ENCODE data around the gene CAT.

CAT gene

GRCh38 chr11:34425867-34426266, 12.9 kb upstream of the CAT start:
- DNase-seq, result no peak

GRCh38 chr11:34426766-34427185, 12.0 kb upstream of the CAT start:
- DNase-seq, result no peak

- DNase-seq, result no peak
These were observed 11.4 kb upstream of the CAT start for GRCh38 chr11:34427186-34427805.

GRCh38 chr11:34431979-34432378, 6.8 kb upstream of the CAT start:
- DNase-seq, result no peak

- no peak for DNase-seq
These were observed 5.9 kb upstream of the CAT start for GRCh38 chr11:34432822-34433221.

- DNase-seq, result no peak
These were observed 4.8 kb upstream of the CAT start for GRCh38 chr11:34433899-34434298.

- no peak for DNase-seq
These were observed 1.3 kb upstream of the CAT start for GRCh38 chr11:34437224-34438125.

GRCh38 chr11:34439610-34440198, 970 bp downstream of the CAT start:
- no peak for DNase-seq

GRCh38 chr11:34441814-34442213, 3.1 kb downstream of the CAT start:
- no peak for DNase-seq

GRCh38 chr11:34443136-34443535, 4.4 kb downstream of the CAT start:
- DNase-seq, result no peak

- DNase-seq, result no peak
These were observed 5.7 kb downstream of the CAT start for GRCh38 chr11:34444428-34444827.

GRCh38 chr11:34445956-34446355, 7.2 kb downstream of the CAT start:
- no peak for DNase-seq

- DNase-seq, result no peak
These were observed 7.7 kb downstream of the CAT start for GRCh38 chr11:34446386-34446785.

GRCh38 chr11:34447044-34447443, 8.3 kb downstream of the CAT start:
- DNase-seq, result no peak

GRCh38 chr11:34448223-34448994, 9.7 kb downstream of the CAT start:
- DNase-seq, result no peak

- DNase-seq, result no peak
These were observed 10.3 kb downstream of the CAT start for GRCh38 chr11:34449013-34449412.

GRCh38 chr11:34451053-34451452, 12.3 kb downstream of the CAT start:
- DNase-seq, result no peak

GRCh38 chr11:34454308-34455032, 15.7 kb downstream of the CAT start:
- no peak for DNase-seq

GRCh38 chr11:34457607-34458006, 18.9 kb downstream of the CAT start:
- no peak for DNase-seq

GRCh38 chr11:34458525-34458924, 19.8 kb downstream of the CAT start:
- DNase-seq, result no peak

- no peak for DNase-seq
These were observed 20.9 kb downstream of the CAT start for GRCh38 chr11:34459507-34460162.

GRCh38 chr11:34460278-34460677, 21.5 kb downstream of the CAT start:
- no peak for DNase-seq

Data from CD4-positive, alpha-beta T cell treated with Interleukin-21 for 1 hour (primary cell).